Retinal pigment epithelial cell (primary cell): ENCODE data around the gene PKP4.

Experiments
- DNase-seq: peaks from one replicate; pipeline ENCODE4 v3.0.0-alpha.2; 2010; ENCODE audit warnings: low read depth
- H3K4me3 ChIP-seq: 2 replicates; pipeline ENCODE4 v1.5.1; 2011; ENCODE audit warnings: mild to moderate bottlenecking, low read length, control low read depth, moderate library complexity
- TF ChIP-seq, protein P1 (sequence below): conservative IDR thresholded peaks from 2 replicates; pipeline ENCODE4 v1.5.1; 2011; ENCODE audit warnings: low read depth, low read length, control low read depth, inconsistent platforms

The PKP4 gene

DNA sequence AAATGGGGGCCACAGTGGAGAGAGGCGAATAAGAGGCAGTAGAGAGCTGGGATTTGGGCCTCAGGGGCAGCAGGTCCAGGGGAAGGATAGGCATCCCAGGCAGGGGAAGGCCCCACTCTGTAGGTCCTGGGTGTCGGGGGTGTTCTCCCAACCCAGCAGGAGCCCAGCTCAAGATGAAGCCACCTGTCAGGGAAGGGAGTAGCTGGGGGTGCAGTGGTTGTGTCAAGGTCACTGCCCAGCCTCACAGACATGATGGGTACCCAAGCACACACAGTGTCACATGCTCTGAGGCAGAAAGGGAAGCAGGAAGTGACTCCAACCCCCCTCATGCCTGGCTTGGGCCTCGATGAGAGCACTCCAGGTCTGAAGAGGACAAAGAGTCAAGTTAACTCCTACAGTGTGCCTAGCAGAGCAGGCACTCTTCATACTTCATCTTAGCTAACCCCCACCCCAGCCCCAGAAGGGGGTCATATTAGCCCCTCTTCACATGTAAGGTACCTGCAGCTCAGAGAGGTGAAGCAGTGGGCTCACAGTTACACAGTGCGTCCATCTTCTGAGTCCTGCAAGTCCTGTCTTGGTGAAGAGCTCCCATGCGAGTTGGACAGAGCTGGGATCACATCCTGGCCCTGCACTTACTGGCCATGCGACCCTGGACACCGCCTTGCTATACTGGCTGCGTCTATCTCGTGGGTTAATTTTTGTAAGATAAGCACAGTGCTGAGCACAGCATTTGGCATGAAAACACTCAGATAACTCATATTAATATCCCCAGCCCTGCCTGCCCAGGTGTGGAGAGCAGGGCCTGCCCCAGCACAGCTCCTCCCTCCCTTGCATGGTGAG lies 265.7 kb downstream of the PKP4 start:
- TF ChIP-seq, protein P1, sequence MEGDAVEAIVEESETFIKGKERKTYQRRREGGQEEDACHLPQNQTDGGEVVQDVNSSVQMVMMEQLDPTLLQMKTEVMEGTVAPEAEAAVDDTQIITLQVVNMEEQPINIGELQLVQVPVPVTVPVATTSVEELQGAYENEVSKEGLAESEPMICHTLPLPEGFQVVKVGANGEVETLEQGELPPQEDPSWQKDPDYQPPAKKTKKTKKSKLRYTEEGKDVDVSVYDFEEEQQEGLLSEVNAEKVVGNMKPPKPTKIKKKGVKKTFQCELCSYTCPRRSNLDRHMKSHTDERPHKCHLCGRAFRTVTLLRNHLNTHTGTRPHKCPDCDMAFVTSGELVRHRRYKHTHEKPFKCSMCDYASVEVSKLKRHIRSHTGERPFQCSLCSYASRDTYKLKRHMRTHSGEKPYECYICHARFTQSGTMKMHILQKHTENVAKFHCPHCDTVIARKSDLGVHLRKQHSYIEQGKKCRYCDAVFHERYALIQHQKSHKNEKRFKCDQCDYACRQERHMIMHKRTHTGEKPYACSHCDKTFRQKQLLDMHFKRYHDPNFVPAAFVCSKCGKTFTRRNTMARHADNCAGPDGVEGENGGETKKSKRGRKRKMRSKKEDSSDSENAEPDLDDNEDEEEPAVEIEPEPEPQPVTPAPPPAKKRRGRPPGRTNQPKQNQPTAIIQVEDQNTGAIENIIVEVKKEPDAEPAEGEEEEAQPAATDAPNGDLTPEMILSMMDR = no peak
- H3K4me3 ChIP-seq = no peak overlapping the region
- DNase-seq = no peak

DNA sequence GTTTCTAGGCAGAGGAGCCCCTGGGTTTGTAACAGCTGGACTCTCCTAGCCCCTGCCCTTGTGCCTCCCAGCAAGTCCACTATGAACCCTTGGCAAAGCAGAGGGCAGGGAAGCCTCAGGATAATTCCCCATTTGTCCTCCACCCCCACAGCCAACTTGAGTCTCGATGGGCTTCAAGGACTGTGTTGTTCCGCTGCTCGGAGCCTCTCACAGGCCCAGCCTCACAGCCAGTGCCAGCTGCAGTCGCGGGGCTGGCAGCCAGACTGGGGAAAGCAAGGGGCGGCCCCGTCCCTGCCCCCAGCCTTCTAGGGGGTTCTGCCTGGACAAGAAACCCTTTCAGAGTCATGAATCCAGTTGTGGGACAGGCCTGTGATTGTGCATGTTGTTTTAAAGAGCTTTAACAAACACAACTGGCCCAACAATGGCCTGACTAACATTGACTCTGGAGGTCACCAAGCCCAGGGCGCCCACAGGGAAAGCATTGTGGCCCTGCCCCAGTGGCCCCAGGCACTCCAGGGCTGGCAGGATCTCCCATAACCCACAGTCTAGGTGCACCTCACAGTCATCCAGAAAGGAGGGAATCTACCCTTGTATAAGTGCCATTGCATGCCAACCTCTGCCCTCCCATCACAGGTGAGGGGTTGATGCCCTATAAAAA lies 266.6 kb downstream of the PKP4 start:
- TF ChIP-seq, protein P1 = no peak
- DNase-seq = no peak

DNA sequence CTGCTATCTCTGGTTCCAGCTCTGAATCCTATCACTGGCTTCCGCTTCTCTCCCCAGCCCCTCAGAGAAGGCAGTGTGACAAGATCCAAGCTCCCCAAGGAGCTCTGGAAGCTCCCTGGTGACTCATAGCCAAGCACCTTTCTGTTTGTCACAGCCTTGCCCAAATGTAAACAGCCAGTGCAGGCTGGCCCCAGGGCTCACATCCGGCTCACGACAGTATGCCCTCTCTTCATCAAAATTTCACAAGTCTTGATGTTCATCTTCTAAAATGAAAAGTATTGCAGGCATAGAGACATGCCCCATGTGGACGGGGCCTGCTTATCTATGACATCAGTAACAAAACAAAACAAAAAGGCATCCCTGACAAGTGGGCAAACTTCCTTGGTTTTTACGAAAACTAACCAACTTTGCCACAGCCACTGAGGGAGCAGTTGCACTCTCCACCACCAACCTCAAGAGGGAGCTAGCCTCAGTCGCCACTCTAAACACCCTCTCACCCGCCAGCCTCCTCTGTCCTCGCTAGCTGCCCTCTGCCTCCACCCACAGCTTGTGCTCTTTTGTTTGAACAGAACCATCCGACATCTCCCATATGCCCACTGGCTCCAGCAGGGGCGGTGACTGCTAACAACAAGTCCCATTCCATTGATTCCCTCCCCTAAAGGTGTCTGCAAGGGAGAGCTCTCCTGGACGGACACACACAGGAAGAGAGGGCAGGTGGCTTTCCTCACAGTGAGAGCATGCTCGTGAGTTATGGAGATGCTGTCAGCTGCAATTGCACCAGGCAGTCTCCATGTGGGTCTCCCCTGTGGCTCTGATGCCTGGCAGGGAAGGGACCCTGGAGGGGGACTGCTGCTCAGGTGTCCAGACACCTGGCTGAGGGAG lies 267.4 kb downstream of the PKP4 start:
- DNase-seq = no peak
- TF ChIP-seq, protein P1 = peak; percentile 44
- H3K4me3 ChIP-seq = no peak overlapping the region

More for the DNA sequence above, 266.6 kb downstream of the PKP4 start:
- no peak overlapping the region for H3K4me3 ChIP-seq

DNA sequence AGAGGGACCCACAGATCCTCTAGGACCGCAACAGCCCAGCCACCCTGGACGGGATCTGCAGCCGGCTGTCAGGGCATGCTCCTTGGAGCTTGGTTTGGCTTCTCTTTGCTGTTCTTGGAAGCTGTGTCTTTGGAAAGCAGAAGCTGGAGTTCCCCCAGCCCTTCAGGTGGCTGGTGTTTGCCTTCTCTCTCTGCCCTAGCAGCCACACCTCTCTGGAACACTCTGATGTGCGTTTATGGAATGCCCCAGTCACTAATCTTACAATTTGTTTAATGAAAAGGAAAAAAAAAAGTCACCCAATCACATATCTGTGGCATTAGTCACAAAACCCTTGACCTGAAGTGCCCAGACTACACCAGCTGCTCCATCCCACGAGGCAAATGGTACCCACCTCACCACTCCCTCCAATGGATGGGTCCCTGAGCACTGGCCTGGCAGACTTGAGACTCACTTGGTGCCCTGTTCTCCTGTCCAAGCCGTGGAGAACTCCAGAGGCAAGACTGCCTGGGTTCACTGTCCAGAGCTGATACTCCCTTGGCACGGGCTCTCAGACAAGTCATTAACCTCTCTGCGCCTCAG lies 268.1 kb downstream of the PKP4 start:
- peak; percentile 63 for DNase-seq
- TF ChIP-seq, protein P1 = no peak
- H3K4me3 ChIP-seq = no peak overlapping the region

DNA sequence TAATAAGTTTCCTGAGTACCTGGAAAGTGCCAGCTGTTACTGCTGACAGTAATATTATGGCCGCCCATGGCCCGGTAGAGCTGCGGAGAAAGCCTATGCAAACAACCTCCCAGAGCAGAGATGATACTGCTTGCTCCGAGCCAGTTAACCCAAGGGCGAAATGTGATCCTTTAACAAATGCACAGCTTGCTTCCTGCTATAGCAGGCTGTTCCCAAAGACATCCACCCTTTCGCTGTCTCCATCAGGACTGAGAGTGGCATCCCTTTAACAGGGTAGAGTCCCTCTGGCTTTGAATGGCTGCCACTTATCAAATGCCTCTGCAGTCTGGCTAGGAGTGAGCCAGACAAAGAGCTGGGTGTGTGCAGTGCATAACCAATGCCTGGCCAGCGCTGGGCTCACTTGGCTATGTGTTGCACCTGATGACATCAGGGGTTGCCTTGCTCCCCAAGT lies 268.7 kb downstream of the PKP4 start:
- DNase-seq = no peak
- no peak overlapping the region for H3K4me3 ChIP-seq
- TF ChIP-seq, protein P1 = no peak

DNA sequence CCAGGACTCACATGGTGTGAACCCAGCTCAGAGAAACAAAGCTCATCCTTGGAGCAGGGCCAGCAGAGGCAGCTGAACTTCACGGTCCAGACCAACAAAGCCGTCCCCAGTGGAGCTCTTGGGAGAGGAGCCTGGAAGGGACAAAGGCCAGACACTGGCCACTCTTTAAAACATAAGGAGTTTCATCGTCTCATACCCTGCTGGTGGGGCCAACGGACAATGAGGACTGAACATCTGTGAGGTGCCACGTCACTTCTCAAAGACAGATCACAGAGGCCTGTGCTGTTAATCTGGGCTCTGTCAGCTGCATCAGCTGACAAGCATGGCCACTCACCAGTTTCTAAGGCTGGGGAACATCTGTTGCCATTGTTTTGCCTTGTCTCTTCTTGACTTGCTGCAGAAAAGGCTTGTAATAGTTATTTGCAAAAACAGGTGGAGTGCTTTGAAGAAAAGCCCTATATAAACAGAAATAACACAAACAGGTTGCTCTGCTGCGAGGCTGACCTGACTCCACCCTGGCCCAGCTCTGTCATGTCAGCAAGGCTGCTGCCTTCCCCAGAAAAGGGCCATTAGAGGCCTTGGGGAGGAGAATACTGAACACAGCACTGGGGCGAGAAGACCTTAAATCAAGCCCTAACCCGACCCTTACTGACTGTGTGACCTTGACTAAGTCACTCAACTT lies 270.3 kb downstream of the PKP4 start:
- H3K4me3 ChIP-seq = no peak overlapping the region
- TF ChIP-seq, protein P1 = no peak
- DNase-seq = no peak
